H1 (cell line): ENCODE results near the gene MAGIX. TPM values are rescaled to one million over a fixed set of nuclear protein-coding genes. Genes with fewer than 3 reads are reported as not detected.

ENCODE experiments used
- ATF3 ChIP-seq: IDR thresholded peaks from 2 replicates; pipeline ENCODE4 v1.6.1; 2011; ENCODE audit warnings: low read depth, mild to moderate bottlenecking, low read length; ENCODE audit not compliant: insufficient read depth
- CBX5 ChIP-seq: fragments of 300-800, 300-1000 bp; sonication (generic); IDR thresholded peaks from 2 replicates; pipeline ENCODE4 v1.7.1; 2016; ENCODE audit warnings: antibody characterized with exemption, low read length, low read depth
- CHD2 ChIP-seq: IDR thresholded peaks from 2 replicates; pipeline ENCODE4 v1.6.1; 2012; ENCODE audit warnings: low read length, improper control_type of control experiment
- CTBP2 ChIP-seq: IDR thresholded peaks from 2 replicates; pipeline ENCODE4 v1.7.0; 2011; ENCODE audit warnings: borderline replicate concordance, mild to moderate bottlenecking, moderate library complexity, mixed read lengths, low read length; ENCODE audit not compliant: insufficient read depth, insufficient read length
- JUND ChIP-seq: IDR thresholded peaks from 2 replicates; pipeline ENCODE4 v1.6.1; 2011; ENCODE audit warnings: mild to moderate bottlenecking, improper control_type of control experiment, low read length
- KDM1A ChIP-seq: fragments of 200-600, 300-600 bp; sonication (generic); IDR thresholded peaks from 2 replicates; pipeline ENCODE4 v1.7.1; 2016; ENCODE audit warnings: mild to moderate bottlenecking, low read length, borderline replicate concordance
- RAD21 ChIP-seq, 2 experiments: IDR thresholded peaks in 1 of 2; conservative IDR thresholded peaks in 1 of 2; 2 replicates each; pipeline ENCODE4 v1.6.1; 2011; ENCODE audit warnings: low read depth in 2 of 2, low read length in 2 of 2, improper control_type of control experiment in 1 of 2, inconsistent platforms in 1 of 2, mild to moderate bottlenecking in 1 of 2, moderate library complexity in 1 of 2
- YY1 ChIP-seq: IDR thresholded peaks from 2 replicates; pipeline ENCODE4 v1.6.1; 2011; ENCODE audit warnings: low read depth, mild to moderate bottlenecking, low read length
- polyA plus RNA-seq, 7 experiments: library from polyadenylated mRNA; depleted of rRNA in 3 of 7; stranded (reverse) in 5 of 7; unstranded in 2 of 7; fragments of >200 nt in 5 of 7; fragments of 200-250 nt in 2 of 7; gene quantifications; 1 replicate in 5 of 7; 2 replicates in 1 of 7; 4 replicates in 1 of 7; pipeline versions ENCODE4 v1.2.1 to v1.2.3, GENCODE V29; 2011 to 2013; ENCODE audit warnings: missing spikeins in 2 of 7, mixed read lengths in 2 of 7
- total RNA-seq: library from RNA; stranded (reverse); fragmentation: NEBNext Ultra II Directional; extraction: Animal tissue kit (Norgen Biotek cat#: 25700); gene quantifications from 2 replicates; pipeline ENCODE4 v1.2.1, GENCODE V29; 2021

Gene MAGIX
- total and polyA plus RNA-seq, 2 of the 8 experiments (the other 6 are each of a cell fraction or from before 2014, with no cell fraction given): 0.37 to 1.1 TPM

GRCh38 chrX:49187028-49187394 lies 24.5 kb downstream of the MAGIX start (continued):
- no peak for TF ChIP-seq ATF3
- TF ChIP-seq CBX5: no peak
- no peak for TF ChIP-seq CTBP2
- no peak for TF ChIP-seq RAD21 (IDR thresholded peaks at IDR 0.05 in 1 of 2, conservative IDR thresholded peaks at IDR 0.05 in 1 of 2; ENCODE audit: low read depth in 2 of 2, low read length in 2 of 2)
- no peak for TF ChIP-seq KDM1A
- TF ChIP-seq CHD2: no peak
- no peak for TF ChIP-seq YY1
- TF ChIP-seq JUND: no peak
